RWPE1 (cell line): ENCODE results near the gene PPP2R1A.
"Not testable (repeated sequence)": the region's sequence is repeated elsewhere in the genome, so short reads cannot be mapped to it uniquely, and the experiment has no call there.

Source experiments
- CTCF ChIA-PET: fragments of 350-600 bp; sonication (Branson Sonifier 250); formaldehyde crosslinking; extraction: SDS; loops from one replicate; lab custom pipeline; 2021; lab: Yijun Ruan, JAX
- POLR2A ChIA-PET: fragments of 400-600 bp; formaldehyde crosslinking; extraction: SDS; loops from one replicate; lab custom pipeline; 2020; ENCODE audit warnings: antibody characterized with exemption; ENCODE audit not compliant: low non-redundant PET; lab: Yijun Ruan, JAX
- DNase-seq: peaks from one replicate; pipeline ENCODE4 v3.0.0; 2012; ENCODE audit warnings: low spot score
- H3K27ac ChIP-seq: fragments of 450-650 bp; 2 replicates; pipeline ENCODE4 v1.5.1; 2017
- CTCF ChIP-seq: fragments of 450-650 bp; conservative IDR thresholded peaks from 2 replicates; pipeline ENCODE4 v1.5.1; 2017; ENCODE audit warnings: low read depth, mild to moderate bottlenecking

Gene PPP2R1A

GRCh38 chr19:52234406-52234805 lies 44.6 kb downstream of the PPP2R1A start:
- POLR2A ChIA-PET = no interaction called here
- CTCF ChIA-PET = no interaction called here
- no peak overlapping the region for H3K27ac ChIP-seq
- no peak for DNase-seq
- no peak for TF ChIP-seq CTCF

- no peak for TF ChIP-seq CTCF
- no peak overlapping the region for H3K27ac ChIP-seq
- ChIA-PET POLR2A (no interaction called here), CTCF (interaction anchor here (0.5 to 1.0 kb wide), 4 partner anchors 9 to 1137 kb away, joined by 3 to 8 read pairs (median 4); no protein-coding TSS in a partner anchor)
- DNase-seq = no peak
These were observed 47.3 kb downstream of the PPP2R1A start for GRCh38 chr19:52237197-52237596.

- ChIA-PET POLR2A (no interaction called here), CTCF (interaction anchor here (0.8 to 1.0 kb wide), 3 partner anchors 9 to 188 kb away, joined by 3 to 4 read pairs (median 3); no protein-coding TSS in a partner anchor)
These were observed 48.0 kb downstream of the PPP2R1A start for GRCh38 chr19:52237771-52238400.

GRCh38 chr19:52244021-52244420 lies 54.2 kb downstream of the PPP2R1A start:
- H3K27ac ChIP-seq = no peak overlapping the region
- TF ChIP-seq CTCF = no peak
- no peak for DNase-seq
- CTCF ChIA-PET = no interaction called here
- POLR2A ChIA-PET = no interaction called here

More at GRCh38 chr19:52237771-52238400, 48.0 kb downstream of the PPP2R1A start:
- DNase-seq = no peak
- peak; percentile 88 for TF ChIP-seq CTCF
- no peak overlapping the region for H3K27ac ChIP-seq

GRCh38 chr19:52248241-52248640 lies 58.4 kb downstream of the PPP2R1A start:
- no peak overlapping the region for H3K27ac ChIP-seq
- ChIA-PET POLR2A (no interaction called here), CTCF (interaction anchor here (0.7 kb wide), 1 partner anchor 680 kb away, joined by 3 read pairs; no protein-coding TSS in a partner anchor)
- TF ChIP-seq CTCF = no peak
- no peak for DNase-seq

GRCh38 chr19:52258426-52258825 lies 68.6 kb downstream of the PPP2R1A start:
- TF ChIP-seq CTCF = no peak
- ChIA-PET POLR2A (no interaction called here), CTCF (no interaction called here)
- no peak overlapping the region for H3K27ac ChIP-seq
- no peak for DNase-seq

- DNase-seq, CTCF ChIA-PET, POLR2A ChIA-PET, H3K27ac ChIP-seq: not testable (repeated sequence)
These were observed 75.7 kb downstream of the PPP2R1A start for GRCh38 chr19:52265556-52265955.
